ENCODE measurements around the gene KIAA1210.

Gene KIAA1210

GRCh38 chrX:119127650-119128049 is at the start of gene KIAA1210:
Gene KIAA1210 (minus strand): TSS chrX:119127812. CDS start chrX:119123642, 4,170 bp downstream.
- no peak for TF ChIP-seq CTCF (IDR thresholded peaks at IDR 0.05; ENCODE audit: control insufficient read depth, insufficient read depth, low read depth, low read length, missing control alignments)

DNA sequence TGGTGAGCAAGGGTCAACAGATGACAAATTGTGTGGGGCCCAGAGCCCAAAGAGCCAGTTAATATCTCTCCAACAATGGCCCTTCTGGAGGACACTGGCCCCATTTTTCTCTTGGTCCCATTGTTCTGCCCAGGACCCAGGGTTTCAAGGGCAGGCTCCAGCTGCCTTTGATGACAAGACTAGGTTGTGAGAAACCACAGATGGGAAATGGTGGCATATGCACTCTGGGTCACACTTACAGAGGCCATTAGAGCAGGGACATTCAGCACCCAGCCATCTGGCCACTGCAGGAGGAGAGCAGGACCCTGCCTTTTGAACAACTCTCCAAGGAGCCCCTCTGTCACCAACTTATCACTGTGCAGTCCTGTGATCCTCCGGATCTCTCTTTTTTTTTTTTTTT is 49.7 kb upstream of the KIAA1210 start:
- DNase-seq (ENCODE audit: low read depth), result no peak

More at GRCh38 chrX:119127650-119128049, at the start of gene KIAA1210:
- no peak within 1 kb of the TSS for H3K4me3 ChIP-seq (ENCODE audit: control insufficient read depth, low read depth, low read length)
- no peak for DNase-seq (ENCODE audit: low read depth)

GRCh38 chrX:119174900-119175299 is 47.3 kb upstream of the KIAA1210 start:
- no peak for DNase-seq (ENCODE audit: low read depth)
- no peak for TF ChIP-seq CTCF (IDR thresholded peaks at IDR 0.05; ENCODE audit: control insufficient read depth, insufficient read depth, low read depth, low read length, missing control alignments)
- no peak overlapping the region for H3K4me3 ChIP-seq (ENCODE audit: control insufficient read depth, low read depth, low read length)

More for the DNA sequence above, 49.7 kb upstream of the KIAA1210 start:
- TF ChIP-seq CTCF (IDR thresholded peaks at IDR 0.05; ENCODE audit: control insufficient read depth, insufficient read depth, low read depth, low read length, missing control alignments), result no peak
- H3K4me3 ChIP-seq (ENCODE audit: control insufficient read depth, low read depth, low read length), result no peak overlapping the region

DNA sequence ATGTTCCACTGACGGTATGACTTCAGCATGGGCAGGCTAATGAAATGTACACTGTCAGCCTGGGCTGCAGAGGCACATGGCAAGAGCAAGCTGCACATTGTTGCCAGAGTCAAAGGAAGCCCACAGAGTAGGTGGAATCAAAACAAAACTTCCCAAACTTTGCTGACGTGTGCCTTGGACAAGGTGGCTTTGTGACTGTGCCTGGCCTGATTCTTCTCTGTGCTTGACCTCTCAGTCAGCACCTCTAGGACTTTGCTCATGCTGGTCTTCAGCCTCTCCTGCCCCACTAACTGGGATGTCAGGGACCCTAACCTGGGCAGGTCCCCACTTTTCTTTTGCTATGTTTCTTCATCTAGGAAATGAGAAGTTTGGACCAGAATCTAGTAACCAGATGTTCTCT is 40.5 kb upstream of the KIAA1210 start:
- no peak for TF ChIP-seq CTCF (IDR thresholded peaks at IDR 0.05; ENCODE audit: control insufficient read depth, insufficient read depth, low read depth, low read length, missing control alignments)
- H3K4me3 ChIP-seq (ENCODE audit: control insufficient read depth, low read depth, low read length), result no peak overlapping the region
- no peak for DNase-seq (ENCODE audit: low read depth)

GRCh38 chrX:119158226-119158625 is 30.6 kb upstream of the KIAA1210 start:
- DNase-seq (ENCODE audit: low read depth), result no peak
- no peak overlapping the region for H3K4me3 ChIP-seq (ENCODE audit: control insufficient read depth, low read depth, low read length)
- no peak for TF ChIP-seq CTCF (IDR thresholded peaks at IDR 0.05; ENCODE audit: control insufficient read depth, insufficient read depth, low read depth, low read length, missing control alignments)

DNA sequence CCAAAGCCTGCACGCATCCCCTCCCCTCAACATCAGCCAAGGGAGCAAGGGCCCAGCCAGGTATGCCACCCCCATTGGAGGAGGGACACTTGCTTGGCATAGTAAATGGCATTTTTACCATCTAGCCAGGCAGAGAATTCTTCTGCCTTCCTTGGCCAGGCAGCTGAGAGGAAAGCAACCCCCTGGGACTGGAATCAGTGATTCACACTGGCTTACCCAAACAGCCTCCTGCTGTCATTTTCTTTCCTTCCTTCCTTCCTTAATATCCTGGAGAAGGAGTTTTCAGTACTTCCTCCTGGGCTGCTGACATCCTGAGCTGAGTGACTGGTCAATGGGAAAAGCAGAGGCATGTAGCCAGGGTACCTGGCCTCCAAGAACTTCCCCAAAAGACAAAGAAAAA is 28.6 kb upstream of the KIAA1210 start:
- H3K4me3 ChIP-seq (ENCODE audit: control insufficient read depth, low read depth, low read length), result no peak overlapping the region
- DNase-seq (ENCODE audit: low read depth), result no peak
- TF ChIP-seq CTCF (IDR thresholded peaks at IDR 0.05; ENCODE audit: control insufficient read depth, insufficient read depth, low read depth, low read length, missing control alignments), result no peak

All from AG09309 (cell line).